RWPE2 (cell line): ENCODE results near the gene VSIG10L.

Source experiments
- ATAC-seq: fragments of 200-7000 bp; cut with Tn5 transposase; 3 replicates; pipeline ENCODE4 v1.9.1; 2021; ENCODE audit warnings: low read depth
- DNase-seq: peaks from one replicate; pipeline ENCODE4 v3.0.0-alpha.2; 2020; ENCODE audit warnings: low spot score
- H3K27ac ChIP-seq: fragments of 450-650 bp; 2 replicates; pipeline ENCODE4 v1.5.1; 2017; ENCODE audit warnings: mild to moderate bottlenecking; ENCODE audit not compliant: poor library complexity, severe bottlenecking
- H3K27me3 ChIP-seq: fragments of 250-450 bp; sonication (Bioruptor Pico); 2 replicates; pipeline ENCODE4 v1.5.1; 2021; ENCODE audit warnings: mild to moderate bottlenecking, moderate library complexity; ENCODE audit not compliant: insufficient read depth, poor library complexity, severe bottlenecking
- H3K36me3 ChIP-seq: fragments of 250-450 bp; sonication (Bioruptor Pico); 2 replicates; pipeline ENCODE4 v1.5.1; 2020; ENCODE audit warnings: low read depth, mild to moderate bottlenecking, moderate library complexity
- H3K4me1 ChIP-seq: fragments of 250-450 bp; sonication (Bioruptor Pico); 2 replicates; pipeline ENCODE4 v1.5.1; 2021; ENCODE audit warnings: mild to moderate bottlenecking, moderate library complexity; ENCODE audit not compliant: insufficient read depth, poor library complexity, severe bottlenecking
- H3K4me3 ChIP-seq: fragments of 250-450 bp; sonication (Bioruptor Pico); 2 replicates; pipeline ENCODE4 v1.5.1; 2021; ENCODE audit warnings: mild to moderate bottlenecking, moderate library complexity; ENCODE audit not compliant: severe bottlenecking
- H3K9me3 ChIP-seq: fragments of 250-450 bp; sonication (Bioruptor Pico); 2 replicates; pipeline ENCODE4 v1.5.1; 2021; ENCODE audit warnings: mild to moderate bottlenecking, moderate library complexity; ENCODE audit not compliant: severe bottlenecking
- CTCF ChIP-seq: fragments of 450-650 bp; IDR thresholded peaks from one replicate; pipeline ENCODE4 v1.5.1; 2017; ENCODE audit warnings: mild to moderate bottlenecking, moderate library complexity; ENCODE audit not compliant: poor library complexity, severe bottlenecking

Gene VSIG10L

GRCh38 chr19:51386882-51387520 is 45.1 kb upstream of the VSIG10L start:
- H3K36me3 ChIP-seq = no peaks in the 10 kb centered on the region
- no peak overlapping the region for H3K4me3 ChIP-seq
- no peaks in the 10 kb centered on the region for H3K9me3 ChIP-seq
- no peak for TF ChIP-seq CTCF
- no peaks in the 10 kb centered on the region for H3K27me3 ChIP-seq
- H3K4me1 ChIP-seq = no peaks in the 10 kb centered on the region
- no peak for DNase-seq
- H3K27ac ChIP-seq = no peak overlapping the region
- no peak for ATAC-seq

DNA sequence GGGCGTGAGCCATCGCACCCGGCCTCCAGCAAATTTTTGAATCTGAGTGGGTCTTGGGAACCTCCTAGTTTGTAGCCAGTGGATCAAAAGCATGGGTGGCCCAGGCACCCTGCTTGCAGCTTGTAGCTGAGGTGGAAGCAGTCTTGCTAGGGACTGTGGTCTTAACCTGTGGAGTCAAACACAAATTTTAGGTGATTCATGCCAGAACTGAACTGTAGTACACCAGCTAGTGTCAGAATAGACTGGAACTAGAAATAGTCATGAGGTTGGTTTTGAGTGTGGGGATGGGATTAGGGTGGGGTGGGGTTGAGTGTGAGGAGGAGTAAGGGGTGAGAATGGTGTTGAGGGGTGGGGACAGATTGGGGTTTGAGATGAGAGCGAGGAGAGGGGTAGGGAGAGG is 40.1 kb upstream of the VSIG10L start:
- no peak for TF ChIP-seq CTCF
- H3K27ac ChIP-seq = no peak overlapping the region
- no peak overlapping the region for H3K4me3 ChIP-seq
- H3K4me1 ChIP-seq = no peaks in the 10 kb centered on the region
- no peak for DNase-seq
- no peaks in the 10 kb centered on the region for H3K36me3 ChIP-seq
- no peaks in the 10 kb centered on the region for H3K27me3 ChIP-seq
- H3K9me3 ChIP-seq = no peaks in the 10 kb centered on the region
- ATAC-seq = no peak

GRCh38 chr19:51380379-51380778 is 38.4 kb upstream of the VSIG10L start:
- DNase-seq (no peak), ATAC-seq (no peak)
- no peak for TF ChIP-seq CTCF
- H3K9me3 ChIP-seq = no peaks in the 10 kb centered on the region
- H3K4me3 ChIP-seq = no peak overlapping the region
- H3K4me1 ChIP-seq = no peaks in the 10 kb centered on the region
- no peaks in the 10 kb centered on the region for H3K36me3 ChIP-seq
- no peak overlapping the region for H3K27ac ChIP-seq
- H3K27me3 ChIP-seq = no peaks in the 10 kb centered on the region

DNA sequence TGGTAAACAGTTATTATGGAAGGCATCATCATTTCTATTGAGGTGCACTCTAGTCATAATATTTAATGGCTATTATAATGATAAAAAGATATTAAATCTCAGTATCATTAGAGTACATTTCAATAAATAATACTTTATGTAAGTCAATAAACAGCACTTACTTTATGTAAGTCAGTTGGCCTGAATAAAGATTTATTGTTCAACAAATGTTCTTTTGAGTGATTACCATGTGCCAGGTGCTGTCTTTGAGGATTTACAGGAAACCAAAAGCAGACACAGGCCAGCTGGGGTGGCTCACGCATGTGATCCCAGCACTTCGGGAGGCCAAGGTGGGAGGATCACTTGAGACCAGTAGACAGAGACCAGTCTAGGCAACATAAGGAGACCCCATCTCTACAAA is 35.5 kb upstream of the VSIG10L start:
- DNase-seq (no peak), ATAC-seq (no peak)
- Histone ChIP-seq H3K9me3 (no peaks in the 10 kb centered on the region), H3K36me3 (no peaks in the 10 kb centered on the region), H3K4me1 (no peaks in the 10 kb centered on the region), H3K27ac (no peak overlapping the region), H3K4me3 (no peak overlapping the region), H3K27me3 (no peaks in the 10 kb centered on the region)
- TF ChIP-seq CTCF = no peak

GRCh38 chr19:51375504-51376221 is 33.7 kb upstream of the VSIG10L start:
- ATAC-seq (no peak), DNase-seq (no peak)
- Histone ChIP-seq H3K9me3 (no peaks in the 10 kb centered on the region), H3K4me3 (no peak overlapping the region), H3K4me1 (no peaks in the 10 kb centered on the region), H3K27ac (no peak overlapping the region), H3K36me3 (no peaks in the 10 kb centered on the region), H3K27me3 (no peaks in the 10 kb centered on the region)
- TF ChIP-seq CTCF = no peak
